HPDE6-E6E7 (cell line): ENCODE data around the gene HELZ.
"Not testable (repeated sequence)": the region's sequence is repeated elsewhere in the genome, so short reads cannot be mapped to it uniquely, and the experiment has no call there.

ENCODE experiments used
- DNase-seq: peaks from one replicate; pipeline ENCODE4 v3.0.0; 2011; ENCODE audit warnings: missing footprints; ENCODE audit errors: extremely low spot score

Gene HELZ

GRCh38 chr17:67050471-67051154, 194.4 kb downstream of the HELZ start:
- DNase-seq: no peak

- no peak for DNase-seq
These were observed 194.9 kb downstream of the HELZ start for GRCh38 chr17:67050066-67050465.

- DNase-seq: no peak
These were observed 195.8 kb downstream of the HELZ start for GRCh38 chr17:67049025-67049739.

- no peak for DNase-seq
These were observed 197.6 kb downstream of the HELZ start for GRCh38 chr17:67047382-67047781.

GRCh38 chr17:67046398-67046797, 198.6 kb downstream of the HELZ start:
- no peak for DNase-seq

GRCh38 chr17:67044940-67045339, 200.1 kb downstream of the HELZ start:
- DNase-seq: no peak

GRCh38 chr17:67044016-67044772, 200.8 kb downstream of the HELZ start, which contains the start of gene CACNG1:
Gene CACNG1, plus strand, starts transcription at chr17:67044554. Its CDS starts 107 bp downstream, at chr17:67044661.
- DNase-seq: no peak

- DNase-seq: no peak
These were observed 201.7 kb downstream of the HELZ start for GRCh38 chr17:67043283-67043682.

GRCh38 chr17:67041941-67042899, 202.8 kb downstream of the HELZ start:
- DNase-seq: no peak

GRCh38 chr17:67041531-67041930, 203.5 kb downstream of the HELZ start:
- no peak for DNase-seq

- not testable (repeated sequence) for DNase-seq
These were observed 203.9 kb downstream of the HELZ start for GRCh38 chr17:67041119-67041518.

- DNase-seq: no peak
These were observed 204.3 kb downstream of the HELZ start for GRCh38 chr17:67040652-67041051.

GRCh38 chr17:67038861-67039365, 206.1 kb downstream of the HELZ start:
- DNase-seq: no peak

- no peak for DNase-seq
These were observed 209.6 kb downstream of the HELZ start for GRCh38 chr17:67035131-67036083.

GRCh38 chr17:67033613-67034012, 211.4 kb downstream of the HELZ start:
- no peak for DNase-seq

GRCh38 chr17:67032985-67033384, 212.0 kb downstream of the HELZ start:
- DNase-seq: no peak

- no peak for DNase-seq
These were observed 212.6 kb downstream of the HELZ start for GRCh38 chr17:67032382-67032781.

GRCh38 chr17:67030641-67031040, 214.4 kb downstream of the HELZ start:
- DNase-seq: no peak

GRCh38 chr17:67027031-67027628, 217.9 kb downstream of the HELZ start:
- DNase-seq: no peak

GRCh38 chr17:67026341-67026740, 218.7 kb downstream of the HELZ start:
- no peak for DNase-seq
